ENCODE data around the gene BOLA3.

Gene BOLA3

GRCh38 chr2:74174909-74175308 is 27.2 kb upstream of the BOLA3 start (continued):
- TF ChIP-seq ZNF18 (tag by site-specific recombination; IDR thresholded peaks at IDR 0.05) = 0 out of 2 replicates have a peak, but pooled peaks have one; percentile 37
- no peak for TF ChIP-seq ZNF548 (tag by site-specific recombination; IDR thresholded peaks at IDR 0.05)
- no peak for TF ChIP-seq ZNF585B (tag by site-specific recombination; IDR thresholded peaks at IDR 0.05)
- TF ChIP-seq ZNF549 (tag by site-specific recombination; IDR thresholded peaks at IDR 0.05) = no peak
- TF ChIP-seq SETDB1 (IDR thresholded peaks at IDR 0.05; ENCODE audit: insufficient read length, low read length) = peak; percentile 58

GRCh38 chr2:74168739-74169138 is 21.0 kb upstream of the BOLA3 start:
- H3K27ac ChIP-seq (ENCODE audit: extremely low read depth, low read depth, low read length) = no peak overlapping the region
- ChIA-PET POLR2A (interaction anchor here (2.4 kb wide), 1 partner anchor 9 kb away, joined by 9 read pairs; the partner anchor contains the start of gene MOB1A), CTCF (interaction anchor here (0.6 to 1.4 kb wide), 3 partner anchors 9 to 19 kb away, joined by 3 to 5 read pairs (median 5); no protein-coding TSS in a partner anchor)
- TF ChIP-seq PRDM10 (tag by site-specific recombination; IDR thresholded peaks at IDR 0.05) (peak; percentile 58), ZNF174 (tag by site-specific recombination; IDR thresholded peaks at IDR 0.05) (no peak)
- no peaks in the 10 kb centered on the region for H3K4me1 ChIP-seq (ENCODE audit: control insufficient read depth, insufficient read depth, low read length)
- no peak overlapping the region for H3K4me3 ChIP-seq (ENCODE audit: low read depth, low read length)
- no peaks in the 10 kb centered on the region for H3K9me3 ChIP-seq (ENCODE audit: control insufficient read depth, insufficient read depth, low read depth, low read length)
- H3K36me3 ChIP-seq (ENCODE audit: control insufficient read depth in 2 of 2, insufficient read depth in 1 of 2, low read length in 2 of 2) = peaks cover 79 to 86% of the 10 kb centered on the region in 2 experiments

GRCh38 chr2:74164761-74165160 is 17.0 kb upstream of the BOLA3 start:
- no peaks in the 10 kb centered on the region for H3K4me1 ChIP-seq (ENCODE audit: control insufficient read depth, insufficient read depth, low read length)
- no peak overlapping the region for H3K27ac ChIP-seq (ENCODE audit: extremely low read depth, low read depth, low read length)
- no peak overlapping the region for H3K4me3 ChIP-seq (ENCODE audit: low read depth, low read length)
- POLR2A ChIA-PET = no interaction called here
- H3K36me3 ChIP-seq (ENCODE audit: control insufficient read depth in 2 of 2, insufficient read depth in 1 of 2, low read length in 2 of 2) = peaks cover 92 to 98% of the 10 kb centered on the region in 2 experiments
- CTCF ChIA-PET = no interaction called here
- TF ChIP-seq ZNF184 (tag by site-specific recombination; IDR thresholded peaks at IDR 0.05) = peak; percentile 100
- no peak for TF ChIP-seq TCF7L2 (IDR thresholded peaks at IDR 0.05; ENCODE audit: borderline replicate concordance, low read depth, low read length)
- H3K9me3 ChIP-seq (ENCODE audit: control insufficient read depth, insufficient read depth, low read depth, low read length) = no peaks in the 10 kb centered on the region

GRCh38 chr2:74162951-74163350 is 15.2 kb upstream of the BOLA3 start:
- no peak overlapping the region for H3K4me3 ChIP-seq (ENCODE audit: low read depth, low read length)
- no peak overlapping the region for H3K27ac ChIP-seq (ENCODE audit: extremely low read depth, low read depth, low read length)
- H3K9me3 ChIP-seq (ENCODE audit: control insufficient read depth, insufficient read depth, low read depth, low read length) = no peaks in the 10 kb centered on the region
- peaks cover 92 to 98% of the 10 kb centered on the region in 2 experiments for H3K36me3 ChIP-seq (ENCODE audit: control insufficient read depth in 2 of 2, insufficient read depth in 1 of 2, low read length in 2 of 2)
- ChIA-PET POLR2A (no interaction called here), CTCF (interaction anchor here (1.1 to 1.5 kb wide), 2 partner anchors 12 to 18 kb away, joined by 5 to 8 read pairs; no protein-coding TSS in a partner anchor)
- no peak for TF ChIP-seq ZNF10 (tag by site-specific recombination; IDR thresholded peaks at IDR 0.05)
- TF ChIP-seq ZNF211 (tag by site-specific recombination; IDR thresholded peaks at IDR 0.05; ENCODE audit: low read depth) = no peak
- no peaks in the 10 kb centered on the region for H3K4me1 ChIP-seq (ENCODE audit: control insufficient read depth, insufficient read depth, low read length)

- H3K36me3 ChIP-seq (ENCODE audit: control insufficient read depth in 2 of 2, insufficient read depth in 1 of 2, low read length in 2 of 2) = peaks cover 71 to 90% of the 10 kb centered on the region in 2 experiments
- H3K4me3 ChIP-seq (ENCODE audit: low read depth, low read length) = no peak overlapping the region
- H3K4me1 ChIP-seq (ENCODE audit: control insufficient read depth, insufficient read depth, low read length) = no peaks in the 10 kb centered on the region
- H3K27ac ChIP-seq (ENCODE audit: extremely low read depth, low read depth, low read length) = no peak overlapping the region
- TF ChIP-seq ZNF19 (tag by site-specific recombination; IDR thresholded peaks at IDR 0.05; ENCODE audit: low read depth) (no peak), ZNF501 (tag by site-specific recombination; IDR thresholded peaks at IDR 0.05) (no peak), ZNF529 (tag by site-specific recombination; IDR thresholded peaks at IDR 0.05; ENCODE audit: insufficient replicate concordance) (no peak), ZNF571 (tag by site-specific recombination; IDR thresholded peaks at IDR 0.05) (no peak), ZNF560 (tag by site-specific recombination; IDR thresholded peaks at IDR 0.05; ENCODE audit: borderline replicate concordance) (no peak), ZNF473 (tag by site-specific recombination; IDR thresholded peaks at IDR 0.05) (no peak), PBX3 (CRISPR knock-in tag; IDR thresholded peaks at IDR 0.05) (no peak)
- ChIA-PET CTCF (interaction anchor here (0.6 to 2.4 kb wide), 2 partner anchors 332 to 492 kb away, joined by 3 to 7 read pairs; no protein-coding TSS in a partner anchor), POLR2A (interaction anchor here (0.6 to 0.7 kb wide), 2 partner anchors 13 to 23 kb away, joined by 3 read pairs; partner anchors contain the start of gene MOB1A)
- H3K9me3 ChIP-seq (ENCODE audit: control insufficient read depth, insufficient read depth, low read depth, low read length) = no peaks in the 10 kb centered on the region
These were observed 8.1 kb upstream of the BOLA3 start for GRCh38 chr2:74155830-74156229.
